CD14-positive monocyte (primary cell): ENCODE data around the gene RANBP3. TPM values are rescaled to one million over a fixed set of nuclear protein-coding genes. Genes with fewer than 3 reads are reported as not detected.

Experiments
- DNase-seq, 3 donors: peaks; one replicate each; pipeline ENCODE4 v3.0.0-alpha.2; 2011 to 2022
- H2AFZ ChIP-seq: 2 replicates; pipeline ENCODE4 v1.6.0; 2012; ENCODE audit warnings: mild to moderate bottlenecking, low read depth, low read length, inconsistent platforms; ENCODE audit not compliant: insufficient read depth, poor library complexity, severe bottlenecking
- H3K27ac ChIP-seq, 2 donors: 1 replicate in 1 of 2; 2 replicates in 1 of 2; pipeline ENCODE4 v1.5.1; 2012 to 2013; ENCODE audit warnings: low read length in 2 of 2, control low read depth in 1 of 2, inconsistent platforms in 1 of 2, low read depth in 1 of 2, mild to moderate bottlenecking in 1 of 2
- H3K27me3 ChIP-seq, 2 donors: one replicate each; pipeline versions ENCODE4 v1.6.0 to v1.6.1; 2011 to 2013; ENCODE audit warnings: low read length in 2 of 2; ENCODE audit not compliant: control insufficient read depth in 2 of 2, insufficient read depth in 2 of 2
- H3K36me3 ChIP-seq, 2 donors: replicated peaks in 1 of 2; 1 replicate in 1 of 2; 2 replicates in 1 of 2; pipeline versions ENCODE4 v1.5.1 to v1.6.1; 2012 to 2013; ENCODE audit warnings: low read length in 2 of 2, control low read depth in 1 of 2, inconsistent platforms in 1 of 2, mild to moderate bottlenecking in 1 of 2; ENCODE audit not compliant: insufficient read depth in 2 of 2, control insufficient read depth in 1 of 2
- H3K4me1 ChIP-seq, 2 donors: 1 replicate in 1 of 2; 2 replicates in 1 of 2; pipeline versions ENCODE4 v1.5.1 to v1.6.1; 2012 to 2013; ENCODE audit warnings: low read length in 2 of 2, control low read depth in 1 of 2, inconsistent platforms in 1 of 2, mild to moderate bottlenecking in 1 of 2, moderate library complexity in 1 of 2; ENCODE audit not compliant: insufficient read depth in 2 of 2, control insufficient read depth in 1 of 2
- H3K4me2 ChIP-seq: replicated peaks from 2 replicates; pipeline ENCODE3; 2012; ENCODE audit warnings: low read length, moderate library complexity, mild to moderate bottlenecking; ENCODE audit not compliant: poor library complexity, severe bottlenecking; ENCODE audit errors: extremely low read depth
- H3K4me3 ChIP-seq, 3 experiments: fragments of 200-600 bp in 1 of 3; sonication (generic) in 1 of 3; replicated peaks in 1 of 3; 1 replicate in 2 of 3; 2 replicates in 1 of 3; pipeline ENCODE4 v1.5.1; 2011 to 2013; ENCODE audit warnings: low read length in 3 of 3, mild to moderate bottlenecking in 3 of 3, control low read depth in 2 of 3, low read depth in 2 of 3, inconsistent platforms in 1 of 3, moderate library complexity in 1 of 3
- H3K79me2 ChIP-seq: 2 replicates; pipeline ENCODE4 v1.6.0; 2012; ENCODE audit warnings: mild to moderate bottlenecking, control low read depth, inconsistent platforms, low read length, moderate library complexity; ENCODE audit not compliant: insufficient read depth
- H3K9ac ChIP-seq: 2 replicates; pipeline ENCODE4 v1.6.0; 2017; ENCODE audit warnings: low read length, mild to moderate bottlenecking; ENCODE audit not compliant: insufficient read depth, poor library complexity, severe bottlenecking
- H3K9me3 ChIP-seq, 2 donors: replicated peaks in 1 of 2; 1 replicate in 1 of 2; 2 replicates in 1 of 2; pipeline versions ENCODE4 v1.5.1 to v1.6.1; 2012 to 2013; ENCODE audit warnings: low read length in 2 of 2, control low read depth in 1 of 2; ENCODE audit not compliant: control insufficient read depth in 1 of 2, insufficient read depth in 1 of 2
- H4K20me1 ChIP-seq: 2 replicates; pipeline ENCODE4 v1.6.0; 2012; ENCODE audit warnings: mild to moderate bottlenecking, low read length, control low read depth, moderate library complexity; ENCODE audit not compliant: insufficient read depth
- H3K27ac Mint-ChIP-seq, 7 donors: one replicate each; pipeline ENCODE4 v1.8.0; 2020; ENCODE audit warnings: mild to moderate bottlenecking in 7 of 7, mixed read lengths in 7 of 7, moderate library complexity in 6 of 7, inconsistent platforms in 2 of 7
- H3K27me3 Mint-ChIP-seq, 3 donors: one replicate each; pipeline ENCODE4 v1.8.0; 2021 to 2022; ENCODE audit warnings: low read depth in 3 of 3, mild to moderate bottlenecking in 3 of 3, mixed read lengths in 3 of 3, moderate library complexity in 3 of 3, inconsistent platforms in 1 of 3
- H3K36me3 Mint-ChIP-seq, 2 donors: one replicate each; pipeline ENCODE4 v1.8.0; 2020; ENCODE audit warnings: mixed read lengths in 2 of 2, inconsistent platforms in 1 of 2, mild to moderate bottlenecking in 1 of 2
- H3K4me1 Mint-ChIP-seq: one replicate; pipeline ENCODE4 v1.8.0; 2020; ENCODE audit warnings: mild to moderate bottlenecking, mixed read lengths
- H3K4me3 Mint-ChIP-seq, 2 donors: one replicate each; pipeline ENCODE4 v1.8.0; 2020; ENCODE audit warnings: mild to moderate bottlenecking in 2 of 2, mixed read lengths in 2 of 2, moderate library complexity in 1 of 2
- H3K9me3 Mint-ChIP-seq, 7 donors: one replicate each; pipeline ENCODE4 v1.8.0; 2020 to 2022; ENCODE audit warnings: mixed read lengths in 7 of 7, mild to moderate bottlenecking in 6 of 7, moderate library complexity in 6 of 7, inconsistent platforms in 2 of 7
- WGBS: methylation state at CpG from one replicate; pipeline ENCODE4 v1.1.5; 2013; ENCODE audit warnings: missing lambda C conversion rate; ENCODE audit not compliant: insufficient coverage; 5-methylcytosine and 5-hydroxymethylcytosine counted together
- intact Hi-C, 2 donors: fragments of 100-400 bp; cut with micrococcal nuclease; formaldehyde crosslinking; loops; one replicate each; pipeline versions ENCODE4 v1.15.0 to v1.15.1; 2023
- polyA plus RNA-seq, 3 donors: library from polyadenylated mRNA; depleted of rRNA in 1 of 3; unstranded in 2 of 3; stranded (reverse) in 1 of 3; fragments of 300-500 nt in 2 of 3; fragments of >200 nt in 1 of 3; fragmentation: Illumina TruSeq in 2 of 3; gene quantifications; 1 replicate in 2 of 3; 2 replicates in 1 of 3; pipeline ENCODE4 v1.2.3, GENCODE V29; 2012 to 2021
- TF ChIP-seq, protein P1 (sequence below): fragments of 200-600 bp; IDR thresholded peaks from one replicate; pipeline ENCODE4 v1.8.0; 2022; ENCODE audit warnings: antibody characterized with exemption, mild to moderate bottlenecking

Gene RANBP3
- polyA plus RNA-seq, 3 donors, result 4.5 to 49.5 (median 8.1) TPM

GRCh38 chr19:6002591-6002990 lies 24.7 kb upstream of the RANBP3 start:
- peaks cover 2 to 10% (median 7%) of the 10 kb centered on the region in 7 donors for H3K9me3 Mint-ChIP-seq
- 97% methylated on average over 25 of the region's 26 CpGs for WGBS
- TF ChIP-seq, protein P1, sequence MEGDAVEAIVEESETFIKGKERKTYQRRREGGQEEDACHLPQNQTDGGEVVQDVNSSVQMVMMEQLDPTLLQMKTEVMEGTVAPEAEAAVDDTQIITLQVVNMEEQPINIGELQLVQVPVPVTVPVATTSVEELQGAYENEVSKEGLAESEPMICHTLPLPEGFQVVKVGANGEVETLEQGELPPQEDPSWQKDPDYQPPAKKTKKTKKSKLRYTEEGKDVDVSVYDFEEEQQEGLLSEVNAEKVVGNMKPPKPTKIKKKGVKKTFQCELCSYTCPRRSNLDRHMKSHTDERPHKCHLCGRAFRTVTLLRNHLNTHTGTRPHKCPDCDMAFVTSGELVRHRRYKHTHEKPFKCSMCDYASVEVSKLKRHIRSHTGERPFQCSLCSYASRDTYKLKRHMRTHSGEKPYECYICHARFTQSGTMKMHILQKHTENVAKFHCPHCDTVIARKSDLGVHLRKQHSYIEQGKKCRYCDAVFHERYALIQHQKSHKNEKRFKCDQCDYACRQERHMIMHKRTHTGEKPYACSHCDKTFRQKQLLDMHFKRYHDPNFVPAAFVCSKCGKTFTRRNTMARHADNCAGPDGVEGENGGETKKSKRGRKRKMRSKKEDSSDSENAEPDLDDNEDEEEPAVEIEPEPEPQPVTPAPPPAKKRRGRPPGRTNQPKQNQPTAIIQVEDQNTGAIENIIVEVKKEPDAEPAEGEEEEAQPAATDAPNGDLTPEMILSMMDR, result no peak
- H3K27me3 ChIP-seq, result no peaks in the 10 kb centered on the region
- peaks cover 30 to 64% of the 10 kb centered on the region in 2 donors for H3K36me3 Mint-ChIP-seq
- intact Hi-C loops, result no loop called here
- no peaks in the 10 kb centered on the region for H3K79me2 ChIP-seq
- H3K27me3 Mint-ChIP-seq, result peaks cover 0 to 1% (median 0%) of the 10 kb centered on the region in 3 donors
- no peaks in the 10 kb centered on the region for H3K4me1 ChIP-seq
- no peak overlapping the region for H3K4me2 ChIP-seq
- peaks cover 5 to 20% of the 10 kb centered on the region in 2 donors for H3K36me3 ChIP-seq
- no peak overlapping the region for H3K9ac ChIP-seq
- DNase-seq, result no peak
- peaks cover 0 to 10% of the 10 kb centered on the region in 2 donors for H3K9me3 ChIP-seq
- no peak overlapping the region for H3K4me3 Mint-ChIP-seq
- no peak overlapping the region for H3K27ac ChIP-seq
- H2AFZ ChIP-seq, result no peak overlapping the region
- no peak overlapping the region for H3K4me3 ChIP-seq
- no peaks in the 10 kb centered on the region for H4K20me1 ChIP-seq
- H3K4me1 Mint-ChIP-seq, result no peaks in the 10 kb centered on the region
- H3K27ac Mint-ChIP-seq, result no peak overlapping the region

- no peaks in the 10 kb centered on the region for H3K27me3 Mint-ChIP-seq
- Histone ChIP-seq H3K4me1 (no peaks in the 10 kb centered on the region), H3K27me3 (no peaks in the 10 kb centered on the region), H3K9ac (no peak overlapping the region), H2AFZ (no peak overlapping the region), H3K4me2 (no peak overlapping the region), H3K36me3 (peaks cover 5 to 20% of the 10 kb centered on the region in 2 donors), H3K9me3 (peaks cover 0 to 10% of the 10 kb centered on the region in 2 donors), H4K20me1 (no peaks in the 10 kb centered on the region), H3K4me3 (no peak overlapping the region), H3K79me2 (no peaks in the 10 kb centered on the region), H3K27ac (no peak overlapping the region)
- no peak overlapping the region for H3K4me3 Mint-ChIP-seq
- TF ChIP-seq, protein P1, result no peak
- DNase-seq, result no peak
- H3K9me3 Mint-ChIP-seq, result peaks cover 2 to 10% (median 6%) of the 10 kb centered on the region in 7 donors
- WGBS, result no CpG with 5 or more reads among the region's 7 CpGs
- peak overlapping the region in 1 of 7 donors; percentile 26 for H3K27ac Mint-ChIP-seq
- intact Hi-C loops, result no loop called here
- H3K36me3 Mint-ChIP-seq, result peaks cover 38 to 75% of the 10 kb centered on the region in 2 donors
- H3K4me1 Mint-ChIP-seq, result no peaks in the 10 kb centered on the region
Observed at GRCh38 chr19:6000228-6000847, 22.4 kb upstream of the RANBP3 start.
